Right lobe of liver (tissue), 4 donors: ENCODE measurements around the gene CDCP2.

ENCODE experiments used
- CTCF ChIP-seq, 4 donors: fragments of 200-600 bp in 3 of 4; fragments of 450-650 bp in 1 of 4; IDR thresholded peaks; one replicate each; pipeline versions ENCODE4 v1.5.1 to v1.8.0; 2016 to 2022; ENCODE audit warnings: antibody characterized with exemption in 4 of 4, mild to moderate bottlenecking in 2 of 4
- POLR2A ChIP-seq: fragments of 450-650 bp; IDR thresholded peaks from one replicate; pipeline ENCODE4 v1.6.1; 2017; ENCODE audit warnings: antibody characterized with exemption, mild to moderate bottlenecking
- donor health status: DM: no; HTN: no; CAD: no.
- donor health status: DM: no; HTN: no; CAD: no.
- donor health status: DM: no; HTN: yes; CAD: no.

GRCh38 chr1:54124906-54125305, 27.9 kb downstream of the CDCP2 start:
- TF ChIP-seq CTCF (IDR thresholded peaks at IDR 0.05) (no peak), POLR2A (no peak)
